Mucosa of rectum (tissue), 2 donors: Measurements from ENCODE around the gene POTEI.
"Not testable (repeated sequence)": the region's sequence is repeated elsewhere in the genome, so short reads cannot be mapped to it uniquely, and the experiment has no call there.

Experiments used
- H3K27ac ChIP-seq, 2 donors: one replicate each; pipeline ENCODE4 v1.7.0; 2013; ENCODE audit warnings: inconsistent platforms in 2 of 2, low read depth in 2 of 2, low read length in 2 of 2
- H3K27me3 ChIP-seq, 2 donors: one replicate each; pipeline ENCODE4 v1.7.0; 2013; ENCODE audit warnings: low read length in 2 of 2; ENCODE audit not compliant: control insufficient read depth in 2 of 2, insufficient read depth in 2 of 2
- H3K36me3 ChIP-seq, 2 donors: one replicate each; pipeline ENCODE4 v1.7.0; 2013; ENCODE audit warnings: low read length in 2 of 2; ENCODE audit not compliant: control insufficient read depth in 2 of 2, insufficient read depth in 2 of 2
- H3K4me1 ChIP-seq, 2 donors: one replicate each; pipeline ENCODE4 v1.7.0; 2013; ENCODE audit warnings: low read length in 2 of 2, mild to moderate bottlenecking in 1 of 2; ENCODE audit not compliant: control insufficient read depth in 2 of 2, insufficient read depth in 2 of 2
- H3K4me3 ChIP-seq, 2 donors: one replicate each; pipeline ENCODE4 v1.7.0; 2013; ENCODE audit warnings: low read length in 2 of 2
- H3K9ac ChIP-seq, 2 donors: one replicate each; pipeline ENCODE4 v1.7.0; 2013; ENCODE audit warnings: low read length in 2 of 2, low read depth in 1 of 2, mild to moderate bottlenecking in 1 of 2
- H3K9me3 ChIP-seq, 2 donors: one replicate each; pipeline ENCODE4 v1.7.0; 2013; ENCODE audit warnings: low read length in 2 of 2; ENCODE audit not compliant: control insufficient read depth in 2 of 2
- donor health status: healthy.
- donor health status: Normal muscosa, but diverticular disease.

POTEI gene

DNA sequence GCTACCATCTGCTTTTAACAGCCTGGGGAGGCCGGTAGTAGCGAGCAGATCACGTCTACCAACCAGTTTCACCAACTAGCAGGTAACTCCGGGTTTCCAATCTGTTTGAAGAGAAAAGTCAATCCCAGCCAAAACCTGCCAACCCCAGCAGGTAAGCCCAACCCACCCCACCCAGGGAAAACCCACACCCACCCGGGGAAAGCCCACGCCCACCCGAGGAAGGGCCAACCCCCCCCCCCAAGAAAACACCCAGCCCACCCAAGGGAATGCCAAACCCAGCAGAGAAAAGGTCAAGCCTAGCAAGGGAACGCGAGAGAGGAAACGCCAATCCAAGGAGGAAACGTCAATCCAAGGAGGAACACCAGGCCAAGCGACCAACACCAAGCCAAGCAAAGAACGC, at the start of gene POTEI:
POTEI (minus strand) TSS at position 101 of the 400 bp plus-strand sequence; CDS start at position 8, 93 bp downstream.
- not testable (repeated sequence) for H3K36me3 ChIP-seq, H3K27me3 ChIP-seq, H3K27ac ChIP-seq, H3K9me3 ChIP-seq, H3K4me3 ChIP-seq, H3K4me1 ChIP-seq, H3K9ac ChIP-seq

DNA sequence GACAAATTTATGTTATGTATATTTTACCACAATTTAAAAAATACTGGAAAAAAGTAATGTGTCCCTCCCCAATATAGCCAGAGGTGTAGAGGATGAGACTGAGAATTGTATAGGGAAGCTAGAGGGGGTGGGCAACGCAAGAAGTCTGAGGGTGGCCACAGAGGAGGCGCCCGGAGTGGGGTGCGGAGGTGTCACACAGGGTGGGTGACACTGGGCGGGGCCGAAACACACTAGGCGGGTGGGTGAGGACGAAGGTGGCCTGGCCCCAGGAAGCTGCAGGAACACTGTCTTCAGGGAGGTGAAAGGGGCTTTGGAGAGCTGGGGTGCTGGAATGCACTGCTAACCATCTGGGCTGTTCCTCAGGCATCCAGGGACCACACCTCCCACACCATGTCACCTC, 47.3 kb upstream of the POTEI start:
- not testable (repeated sequence) for H3K4me3 ChIP-seq

DNA sequence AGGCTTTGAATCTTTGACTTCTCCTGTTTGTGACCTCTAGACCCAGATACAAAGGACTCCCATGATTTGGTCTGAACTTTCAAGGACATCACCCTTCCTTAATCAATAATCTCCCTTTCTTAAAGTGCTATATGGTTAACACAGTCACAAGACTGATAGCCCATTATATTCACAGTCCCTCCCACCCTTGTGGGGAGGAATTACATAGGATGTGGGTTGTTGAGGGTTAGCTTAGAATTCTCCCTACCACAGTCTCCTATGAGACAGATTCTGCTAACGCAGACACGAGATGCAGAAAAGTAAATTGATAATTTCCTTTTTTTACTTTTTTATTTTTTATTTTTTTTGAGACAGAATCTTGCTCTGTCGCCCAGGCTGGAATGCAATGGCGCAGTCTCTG, 45.0 kb upstream of the POTEI start:
- H3K27ac ChIP-seq, H3K9ac ChIP-seq, H3K4me1 ChIP-seq, H3K36me3 ChIP-seq, H3K4me3 ChIP-seq, H3K9me3 ChIP-seq, H3K27me3 ChIP-seq: not testable (repeated sequence)

More for the DNA sequence above, 47.3 kb upstream of the POTEI start:
- H3K27ac ChIP-seq, H3K36me3 ChIP-seq, H3K9ac ChIP-seq, H3K4me1 ChIP-seq, H3K9me3 ChIP-seq, H3K27me3 ChIP-seq: not testable (repeated sequence)

DNA sequence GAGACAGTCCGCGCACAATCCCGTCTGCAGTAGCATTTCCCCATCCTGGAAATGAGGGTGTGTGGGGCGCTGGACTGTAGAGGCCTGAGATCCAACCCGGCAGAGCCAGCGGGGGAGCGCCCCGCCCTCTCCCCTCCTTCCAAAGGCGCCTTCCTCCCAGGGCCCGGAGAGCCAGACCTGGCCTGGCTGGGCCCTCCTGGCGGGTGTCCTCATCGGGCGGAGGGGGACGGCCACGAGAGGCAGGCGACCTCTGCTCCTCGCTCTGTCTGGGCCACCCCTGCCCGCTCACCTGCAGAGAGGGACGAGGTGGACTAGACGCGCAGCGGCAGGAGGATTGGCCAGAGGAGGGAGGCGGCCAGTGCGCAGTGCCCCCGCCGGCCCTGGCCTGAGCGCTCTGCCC, 40.3 kb upstream of the POTEI start:
- H3K4me1 ChIP-seq, H3K4me3 ChIP-seq, H3K9me3 ChIP-seq, H3K27me3 ChIP-seq, H3K27ac ChIP-seq, H3K9ac ChIP-seq, H3K36me3 ChIP-seq: not testable (repeated sequence)

DNA sequence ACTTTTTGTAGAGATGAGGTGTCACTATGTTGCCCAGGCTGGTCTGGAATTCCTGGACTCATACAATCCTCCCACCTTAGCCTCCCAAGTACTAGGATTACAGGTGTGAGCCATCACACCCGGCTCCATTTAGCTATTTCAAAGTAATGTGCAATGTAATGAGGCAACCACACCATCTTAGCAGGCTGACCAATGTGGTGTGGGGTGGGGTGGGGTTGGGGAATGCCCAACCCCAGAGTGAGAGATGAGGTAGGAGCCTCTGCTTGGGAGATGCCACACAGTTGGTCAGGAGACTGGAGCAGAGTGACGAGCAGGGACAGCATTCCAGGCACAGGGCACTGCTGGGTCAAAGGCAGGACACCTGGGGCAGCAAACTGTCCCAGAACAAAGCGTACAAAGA, 39.3 kb upstream of the POTEI start:
- H3K4me3 ChIP-seq, H3K27ac ChIP-seq, H3K9me3 ChIP-seq, H3K9ac ChIP-seq, H3K27me3 ChIP-seq, H3K4me1 ChIP-seq, H3K36me3 ChIP-seq: not testable (repeated sequence)

DNA sequence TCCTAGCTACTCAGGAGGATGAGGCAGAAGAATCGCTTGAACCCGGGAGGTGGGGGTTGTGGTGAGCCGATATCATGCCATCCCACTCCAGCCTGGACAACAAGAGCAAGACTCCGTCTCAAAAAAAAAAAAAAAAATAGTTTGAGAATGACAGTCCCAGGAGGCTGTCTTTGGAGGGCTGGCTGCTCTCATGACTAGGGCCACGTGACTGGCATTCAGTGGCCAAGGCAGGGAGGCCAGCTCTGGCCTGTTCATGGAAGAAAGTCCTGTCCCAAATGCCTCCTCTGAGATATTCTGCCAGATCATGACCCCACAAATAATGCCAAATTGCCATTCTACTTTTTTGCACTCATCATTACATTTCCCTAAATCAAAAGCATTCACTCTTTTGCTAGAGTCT, 35.9 kb upstream of the POTEI start:
- not testable (repeated sequence) for H3K9me3 ChIP-seq, H3K4me1 ChIP-seq, H3K9ac ChIP-seq, H3K36me3 ChIP-seq, H3K4me3 ChIP-seq, H3K27ac ChIP-seq, H3K27me3 ChIP-seq

DNA sequence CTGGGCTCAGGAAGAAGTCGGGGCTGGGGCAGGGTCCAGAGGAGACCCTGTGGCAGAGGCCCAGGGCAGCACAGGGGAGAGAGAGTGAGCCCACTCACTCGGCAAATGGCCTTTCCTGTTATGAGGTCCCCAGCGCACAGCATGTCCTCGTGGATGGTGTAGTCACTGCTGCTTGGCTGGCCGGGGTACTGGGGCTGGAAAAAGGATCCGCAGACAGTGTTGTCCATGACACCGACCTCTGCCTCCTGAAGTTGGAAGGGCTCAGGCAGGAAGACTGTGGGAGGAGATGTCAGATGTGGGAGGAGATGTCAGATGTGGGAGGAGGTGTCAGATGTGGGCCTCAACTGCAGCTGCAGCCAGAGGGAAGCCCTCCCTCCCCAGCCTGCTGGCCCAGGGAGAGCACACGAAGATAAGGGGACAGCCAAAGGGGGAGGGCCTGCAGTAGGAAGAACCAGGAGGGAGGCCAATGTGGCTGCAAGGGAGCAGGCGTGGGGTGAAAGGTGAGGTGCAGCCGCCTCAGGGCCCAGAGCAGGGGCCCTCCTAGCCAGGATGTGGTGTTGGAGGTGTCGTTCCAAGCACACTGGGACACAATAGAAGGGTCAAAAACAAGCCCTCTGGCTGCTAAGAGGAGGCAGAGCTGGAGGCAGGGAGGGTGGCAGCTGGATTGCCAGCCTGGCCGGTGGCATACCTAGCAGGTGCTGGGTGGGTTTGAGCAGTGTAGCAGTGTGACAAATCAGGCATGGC, 34.8 kb upstream of the POTEI start:
- not testable (repeated sequence) for H3K27ac ChIP-seq, H3K4me1 ChIP-seq, H3K36me3 ChIP-seq

DNA sequence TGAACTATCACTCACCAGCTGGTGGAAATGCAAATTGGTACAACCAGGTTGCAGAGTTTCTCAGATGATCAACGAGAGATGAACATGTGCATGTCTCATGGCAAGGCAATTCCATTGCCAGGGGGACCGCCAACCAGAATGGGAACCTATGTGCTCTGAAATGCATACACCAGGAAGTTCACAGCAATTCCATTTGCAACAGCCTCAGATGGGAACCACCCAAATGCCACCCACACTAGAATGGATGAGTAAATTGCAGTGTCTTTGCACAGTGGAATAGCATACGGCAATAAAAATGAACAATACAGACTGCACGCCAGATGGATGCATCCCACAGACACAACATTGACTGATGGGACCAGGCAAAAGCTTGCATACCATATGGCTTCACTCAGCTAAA, 33.7 kb upstream of the POTEI start:
- H3K36me3 ChIP-seq, H3K9me3 ChIP-seq, H3K4me3 ChIP-seq, H3K27me3 ChIP-seq, H3K27ac ChIP-seq, H3K9ac ChIP-seq, H3K4me1 ChIP-seq: not testable (repeated sequence)

More for the DNA sequence above, 34.8 kb upstream of the POTEI start:
- H3K9me3 ChIP-seq, H3K4me3 ChIP-seq, H3K9ac ChIP-seq, H3K27me3 ChIP-seq: not testable (repeated sequence)

DNA sequence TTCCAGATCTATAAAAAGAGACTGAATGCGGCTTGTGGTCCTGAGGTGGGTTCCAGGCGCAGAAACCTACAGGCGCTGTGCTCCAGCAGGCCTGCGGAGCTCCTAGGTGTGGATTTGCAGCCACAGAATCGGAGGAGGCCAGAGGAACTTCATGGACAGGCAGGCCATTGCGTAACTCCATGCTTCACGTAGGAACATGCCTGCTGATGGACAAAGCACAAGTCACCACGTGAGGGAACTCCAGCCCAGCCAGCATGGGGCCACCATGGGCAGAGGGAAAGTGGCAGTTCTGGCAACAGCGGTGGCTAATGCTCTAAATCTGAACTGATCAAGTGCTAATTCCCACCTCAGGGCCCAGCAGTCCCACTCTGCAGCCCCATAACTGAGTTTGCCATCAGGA, 29.1 kb upstream of the POTEI start:
- not testable (repeated sequence) for H3K9ac ChIP-seq, H3K27ac ChIP-seq, H3K4me1 ChIP-seq, H3K36me3 ChIP-seq, H3K4me3 ChIP-seq, H3K9me3 ChIP-seq, H3K27me3 ChIP-seq

DNA sequence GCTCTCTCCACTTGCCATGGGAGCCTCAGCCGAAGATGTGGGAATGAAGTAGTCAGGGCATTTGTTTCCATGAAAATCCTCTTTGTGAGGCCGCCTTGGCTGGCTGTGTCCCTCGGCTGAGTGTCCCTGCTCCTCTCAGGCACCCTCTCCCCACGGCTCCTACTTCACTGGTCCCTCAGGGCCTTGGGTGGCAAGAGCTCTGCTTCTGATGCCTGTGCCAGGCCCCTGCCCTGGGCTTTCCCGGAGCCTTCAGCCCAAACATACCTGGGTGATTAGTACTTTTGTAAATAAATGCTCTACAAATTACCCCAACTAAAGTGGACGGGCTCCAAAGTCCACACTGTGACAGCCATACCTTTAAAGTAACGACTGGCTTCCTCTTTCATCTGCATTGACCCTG, 27.5 kb upstream of the POTEI start:
- H3K9ac ChIP-seq, H3K4me3 ChIP-seq, H3K9me3 ChIP-seq, H3K36me3 ChIP-seq, H3K27ac ChIP-seq, H3K27me3 ChIP-seq, H3K4me1 ChIP-seq: not testable (repeated sequence)

DNA sequence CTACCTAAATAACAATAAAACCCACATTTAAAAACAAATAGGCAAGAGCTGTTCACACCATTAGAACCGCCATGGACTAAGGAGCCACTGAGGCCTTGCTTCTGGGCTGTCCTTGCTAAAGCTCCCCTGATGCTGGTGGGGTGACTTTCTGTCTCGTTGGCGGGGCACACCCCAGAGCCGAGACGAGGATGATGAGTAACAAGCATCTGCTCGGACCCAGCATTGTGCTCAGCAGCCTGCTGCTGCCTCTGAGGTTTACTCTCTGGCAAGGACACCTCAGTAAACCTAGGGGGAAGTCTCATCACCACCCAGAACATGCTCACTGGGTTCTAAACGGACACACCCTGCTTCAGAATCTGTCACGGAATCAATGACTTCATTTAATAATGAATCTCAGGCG, 22.5 kb upstream of the POTEI start:
- H3K9me3 ChIP-seq, H3K4me3 ChIP-seq, H3K4me1 ChIP-seq, H3K27me3 ChIP-seq, H3K27ac ChIP-seq, H3K36me3 ChIP-seq, H3K9ac ChIP-seq: not testable (repeated sequence)
